Vagina (tissue), 2 donors: ENCODE data around the gene OSGIN1.

Experiments
- POLR2A ChIP-seq, 2 donors: fragments of 450-650 bp; IDR thresholded peaks; one replicate each; pipeline ENCODE4 v1.6.1; 2017; ENCODE audit warnings: antibody characterized with exemption in 2 of 2, mild to moderate bottlenecking in 2 of 2, moderate library complexity in 2 of 2
- TF ChIP-seq, protein P1 (sequence below), 3 experiments: fragments of 450-650 bp in 2 of 3; fragments of 200-600 bp in 1 of 3; sonication (generic) in 1 of 3; IDR thresholded peaks; one replicate each; pipeline ENCODE4 v1.5.1; 2017 to 2019; ENCODE audit warnings: antibody characterized with exemption in 3 of 3, mild to moderate bottlenecking in 2 of 3, moderate library complexity in 2 of 3

DNA sequence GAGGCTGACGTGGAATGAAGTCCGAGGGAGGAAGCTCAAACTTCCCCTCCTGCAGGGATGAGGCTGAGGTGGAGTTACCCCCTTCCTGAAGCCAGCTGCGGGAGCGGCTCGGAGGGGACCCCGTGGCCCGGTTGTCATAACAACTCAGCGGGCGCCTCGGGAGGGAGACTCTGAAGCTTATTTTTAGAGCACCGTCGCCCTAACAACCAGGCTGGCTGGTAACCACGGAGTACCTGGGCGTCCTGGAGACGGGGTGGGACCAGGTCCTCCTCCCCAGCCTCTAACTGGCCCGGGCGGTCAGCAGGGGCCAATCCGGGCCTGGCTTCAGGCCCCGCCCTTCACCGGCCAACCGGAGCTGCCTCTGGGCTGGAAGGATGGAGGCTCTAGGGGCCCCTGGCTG, 42.7 kb downstream of the OSGIN1 start:
- TF ChIP-seq, protein P1, sequence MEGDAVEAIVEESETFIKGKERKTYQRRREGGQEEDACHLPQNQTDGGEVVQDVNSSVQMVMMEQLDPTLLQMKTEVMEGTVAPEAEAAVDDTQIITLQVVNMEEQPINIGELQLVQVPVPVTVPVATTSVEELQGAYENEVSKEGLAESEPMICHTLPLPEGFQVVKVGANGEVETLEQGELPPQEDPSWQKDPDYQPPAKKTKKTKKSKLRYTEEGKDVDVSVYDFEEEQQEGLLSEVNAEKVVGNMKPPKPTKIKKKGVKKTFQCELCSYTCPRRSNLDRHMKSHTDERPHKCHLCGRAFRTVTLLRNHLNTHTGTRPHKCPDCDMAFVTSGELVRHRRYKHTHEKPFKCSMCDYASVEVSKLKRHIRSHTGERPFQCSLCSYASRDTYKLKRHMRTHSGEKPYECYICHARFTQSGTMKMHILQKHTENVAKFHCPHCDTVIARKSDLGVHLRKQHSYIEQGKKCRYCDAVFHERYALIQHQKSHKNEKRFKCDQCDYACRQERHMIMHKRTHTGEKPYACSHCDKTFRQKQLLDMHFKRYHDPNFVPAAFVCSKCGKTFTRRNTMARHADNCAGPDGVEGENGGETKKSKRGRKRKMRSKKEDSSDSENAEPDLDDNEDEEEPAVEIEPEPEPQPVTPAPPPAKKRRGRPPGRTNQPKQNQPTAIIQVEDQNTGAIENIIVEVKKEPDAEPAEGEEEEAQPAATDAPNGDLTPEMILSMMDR (IDR thresholded peaks at IDR 0.05), result no peak
- TF ChIP-seq POLR2A (IDR thresholded peaks at IDR 0.05), result no peak
